Hepatocyte (in vitro differentiated cells): Measurements from ENCODE around the gene TUBB3.

ENCODE experiments used
- CTCF ChIP-seq: fragments of 200-600 bp; sonication (generic); IDR thresholded peaks from 2 replicates; pipeline ENCODE4 v1.5.1; 2016; ENCODE audit warnings: antibody characterized with exemption, mild to moderate bottlenecking; ENCODE audit not compliant: poor library complexity
- EZH2 ChIP-seq: fragments of 200-600 bp; sonication (generic); IDR thresholded peaks from 2 replicates; pipeline ENCODE4 v1.6.1; 2016; ENCODE audit warnings: antibody characterized with exemption, mild to moderate bottlenecking, borderline replicate concordance

GRCh38 chr16:89982318-89982717, 59.2 kb downstream of the TUBB3 start:
- TF ChIP-seq EZH2 (no peak), CTCF (no peak)
